Measurements from ENCODE around the gene MB21D2.

MB21D2 gene

GRCh38 chr3:192923731-192924130 lies 6.1 kb upstream of the MB21D2 start:
- Histone ChIP-seq H3K36me3 (ENCODE audit: insufficient read depth, low read length) (no peaks in the 10 kb centered on the region), H3K79me2 (ENCODE audit: control insufficient read depth, insufficient read depth, low read length, unreplicated experiment) (no peaks in the 10 kb centered on the region), H3K4me1 (ENCODE audit: control insufficient read depth, insufficient read depth, low read length, unreplicated experiment) (no peaks in the 10 kb centered on the region), H2AFZ (ENCODE audit: low read length, unreplicated experiment) (no peak overlapping the region), H3K4me3 (ENCODE audit: low read depth, low read length) (no peak overlapping the region), H3K27ac (ENCODE audit: low read depth, low read length) (no peak overlapping the region), H3K27me3 (ENCODE audit: insufficient read depth, low read length) (no peaks in the 10 kb centered on the region)

GRCh38 chr3:192921793-192922192 lies 4.1 kb upstream of the MB21D2 start:
- Histone ChIP-seq H2AFZ (ENCODE audit: low read length, unreplicated experiment) (no peak overlapping the region), H3K4me3 (ENCODE audit: low read depth, low read length) (no peak overlapping the region), H3K4me1 (ENCODE audit: control insufficient read depth, insufficient read depth, low read length, unreplicated experiment) (no peaks in the 10 kb centered on the region), H3K79me2 (ENCODE audit: control insufficient read depth, insufficient read depth, low read length, unreplicated experiment) (no peaks in the 10 kb centered on the region), H3K27ac (ENCODE audit: low read depth, low read length) (no peak overlapping the region), H3K27me3 (ENCODE audit: insufficient read depth, low read length) (no peaks in the 10 kb centered on the region), H3K36me3 (ENCODE audit: insufficient read depth, low read length) (no peaks in the 10 kb centered on the region)

GRCh38 chr3:192920411-192920810 lies 2.8 kb upstream of the MB21D2 start:
- no peaks in the 10 kb centered on the region for H3K27me3 ChIP-seq (ENCODE audit: insufficient read depth, low read length)
- H2AFZ ChIP-seq (ENCODE audit: low read length, unreplicated experiment) = no peak overlapping the region
- no peak overlapping the region for H3K27ac ChIP-seq (ENCODE audit: low read depth, low read length)
- H3K4me1 ChIP-seq (ENCODE audit: control insufficient read depth, insufficient read depth, low read length, unreplicated experiment) = no peaks in the 10 kb centered on the region
- peaks cover 10% of the 10 kb centered on the region for H3K79me2 ChIP-seq (ENCODE audit: control insufficient read depth, insufficient read depth, low read length, unreplicated experiment)
- H3K4me3 ChIP-seq (ENCODE audit: low read depth, low read length) = no peak overlapping the region
- no peaks in the 10 kb centered on the region for H3K36me3 ChIP-seq (ENCODE audit: insufficient read depth, low read length)

- no peaks in the 10 kb centered on the region for H3K27me3 ChIP-seq (ENCODE audit: insufficient read depth, low read length)
- H3K4me1 ChIP-seq (ENCODE audit: control insufficient read depth, insufficient read depth, low read length, unreplicated experiment) = no peaks in the 10 kb centered on the region
- H3K4me3 ChIP-seq (ENCODE audit: low read depth, low read length) = no peak overlapping the region
- no peak overlapping the region for H2AFZ ChIP-seq (ENCODE audit: low read length, unreplicated experiment)
- H3K36me3 ChIP-seq (ENCODE audit: insufficient read depth, low read length) = no peaks in the 10 kb centered on the region
- H3K27ac ChIP-seq (ENCODE audit: low read depth, low read length) = no peak overlapping the region
- H3K79me2 ChIP-seq (ENCODE audit: control insufficient read depth, insufficient read depth, low read length, unreplicated experiment) = peaks cover 13% of the 10 kb centered on the region
Observed at GRCh38 chr3:192919901-192920300, 2.2 kb upstream of the MB21D2 start.

- peak overlapping the region; percentile 99 for H3K4me3 ChIP-seq (ENCODE audit: low read depth, low read length)
Observed at GRCh38 chr3:192918275-192918588, 576 bp upstream of the MB21D2 start.

DNA sequence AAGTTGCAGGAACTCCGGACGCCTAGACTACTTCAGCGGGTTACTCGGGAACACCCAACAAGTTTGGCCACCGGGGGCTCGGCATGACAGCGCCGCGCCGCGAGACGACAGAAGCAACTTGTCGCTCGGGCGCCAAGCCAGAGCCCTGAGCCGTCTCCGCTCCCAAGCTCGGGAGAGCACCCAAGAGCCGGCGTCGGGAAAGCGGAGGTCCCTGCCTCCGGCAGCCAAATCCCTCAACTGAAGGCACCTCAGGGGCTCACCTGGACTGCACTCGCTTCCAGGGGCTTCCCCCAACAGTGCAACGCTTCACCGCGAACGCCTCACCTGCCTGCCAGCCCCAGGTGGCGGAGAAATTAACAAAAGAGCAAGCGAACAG lies 640 bp downstream of the MB21D2 start:
- Histone ChIP-seq H3K36me3 (ENCODE audit: insufficient read depth, low read length) (no peaks in the 10 kb centered on the region), H3K4me3 (ENCODE audit: low read depth, low read length) (peak overlapping the region; percentile 99), H3K4me1 (ENCODE audit: control insufficient read depth, insufficient read depth, low read length, unreplicated experiment) (no peaks in the 10 kb centered on the region), H3K79me2 (ENCODE audit: control insufficient read depth, insufficient read depth, low read length, unreplicated experiment) (peaks cover 22% of the 10 kb centered on the region), H3K27ac (ENCODE audit: low read depth, low read length) (peak overlapping the region; percentile 87), H3K27me3 (ENCODE audit: insufficient read depth, low read length) (no peaks in the 10 kb centered on the region), H2AFZ (ENCODE audit: low read length, unreplicated experiment) (peak overlapping the region; percentile 99)

More at GRCh38 chr3:192918275-192918588, 576 bp upstream of the MB21D2 start:
- Histone ChIP-seq H3K36me3 (ENCODE audit: insufficient read depth, low read length) (no peaks in the 10 kb centered on the region), H3K4me1 (ENCODE audit: control insufficient read depth, insufficient read depth, low read length, unreplicated experiment) (no peaks in the 10 kb centered on the region), H3K79me2 (ENCODE audit: control insufficient read depth, insufficient read depth, low read length, unreplicated experiment) (peaks cover 22% of the 10 kb centered on the region), H3K27me3 (ENCODE audit: insufficient read depth, low read length) (no peaks in the 10 kb centered on the region), H3K27ac (ENCODE audit: low read depth, low read length) (peak overlapping the region; percentile 76), H2AFZ (ENCODE audit: low read length, unreplicated experiment) (peak overlapping the region; percentile 26)

- Histone ChIP-seq H3K4me1 (ENCODE audit: control insufficient read depth, insufficient read depth, low read length, unreplicated experiment) (no peaks in the 10 kb centered on the region), H3K79me2 (ENCODE audit: control insufficient read depth, insufficient read depth, low read length, unreplicated experiment) (peaks cover 22% of the 10 kb centered on the region), H3K4me3 (ENCODE audit: low read depth, low read length) (peak overlapping the region; percentile 99), H2AFZ (ENCODE audit: low read length, unreplicated experiment) (peak overlapping the region; percentile 99), H3K27ac (ENCODE audit: low read depth, low read length) (peak overlapping the region; percentile 87; the same call in 1 of the 2 replicates), H3K36me3 (ENCODE audit: insufficient read depth, low read length) (no peaks in the 10 kb centered on the region), H3K27me3 (ENCODE audit: insufficient read depth, low read length) (no peaks in the 10 kb centered on the region)
Observed at GRCh38 chr3:192916371-192917027, 1.2 kb downstream of the MB21D2 start.

GRCh38 chr3:192915722-192916121 lies 1.9 kb downstream of the MB21D2 start:
- Histone ChIP-seq H2AFZ (ENCODE audit: low read length, unreplicated experiment) (no peak overlapping the region), H3K27me3 (ENCODE audit: insufficient read depth, low read length) (no peaks in the 10 kb centered on the region), H3K27ac (ENCODE audit: low read depth, low read length) (no peak overlapping the region), H3K79me2 (ENCODE audit: control insufficient read depth, insufficient read depth, low read length, unreplicated experiment) (peaks cover 28% of the 10 kb centered on the region), H3K4me3 (ENCODE audit: low read depth, low read length) (no peak overlapping the region), H3K4me1 (ENCODE audit: control insufficient read depth, insufficient read depth, low read length, unreplicated experiment) (no peaks in the 10 kb centered on the region), H3K36me3 (ENCODE audit: insufficient read depth, low read length) (no peaks in the 10 kb centered on the region)

GRCh38 chr3:192915304-192915703 lies 2.4 kb downstream of the MB21D2 start:
- no peak overlapping the region for H2AFZ ChIP-seq (ENCODE audit: low read length, unreplicated experiment)
- peaks cover 28% of the 10 kb centered on the region for H3K79me2 ChIP-seq (ENCODE audit: control insufficient read depth, insufficient read depth, low read length, unreplicated experiment)
- no peaks in the 10 kb centered on the region for H3K27me3 ChIP-seq (ENCODE audit: insufficient read depth, low read length)
- H3K4me3 ChIP-seq (ENCODE audit: low read depth, low read length) = no peak overlapping the region
- no peaks in the 10 kb centered on the region for H3K4me1 ChIP-seq (ENCODE audit: control insufficient read depth, insufficient read depth, low read length, unreplicated experiment)
- H3K27ac ChIP-seq (ENCODE audit: low read depth, low read length) = no peak overlapping the region
- H3K36me3 ChIP-seq (ENCODE audit: insufficient read depth, low read length) = no peaks in the 10 kb centered on the region

DNA sequence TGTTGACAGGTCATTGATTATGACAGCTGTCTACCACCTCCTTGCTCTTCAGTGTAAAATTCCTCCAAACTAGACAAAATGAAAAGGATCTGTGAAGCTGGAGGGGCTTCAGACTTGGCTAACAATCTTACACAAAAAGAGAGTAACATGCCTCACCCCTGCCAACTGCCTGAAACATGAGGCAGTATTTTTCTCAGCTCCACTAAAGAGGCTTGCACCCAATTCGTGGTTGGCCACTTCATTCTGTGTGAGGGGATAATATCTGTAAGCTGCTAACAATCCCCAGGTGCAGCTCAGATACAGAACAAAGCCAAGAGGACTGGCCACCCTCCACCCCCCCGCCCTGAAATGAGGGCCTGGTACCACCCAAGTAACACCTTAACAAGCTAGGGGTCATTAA lies 2.8 kb downstream of the MB21D2 start:
- Histone ChIP-seq H3K36me3 (ENCODE audit: insufficient read depth, low read length) (no peaks in the 10 kb centered on the region), H2AFZ (ENCODE audit: low read length, unreplicated experiment) (no peak overlapping the region), H3K27ac (ENCODE audit: low read depth, low read length) (no peak overlapping the region), H3K27me3 (ENCODE audit: insufficient read depth, low read length) (no peaks in the 10 kb centered on the region), H3K79me2 (ENCODE audit: control insufficient read depth, insufficient read depth, low read length, unreplicated experiment) (peaks cover 28% of the 10 kb centered on the region), H3K4me3 (ENCODE audit: low read depth, low read length) (no peak overlapping the region), H3K4me1 (ENCODE audit: control insufficient read depth, insufficient read depth, low read length, unreplicated experiment) (no peaks in the 10 kb centered on the region)

GRCh38 chr3:192913540-192913939 lies 4.1 kb downstream of the MB21D2 start:
- H2AFZ ChIP-seq (ENCODE audit: low read length, unreplicated experiment) = no peak overlapping the region
- peaks cover 28% of the 10 kb centered on the region for H3K79me2 ChIP-seq (ENCODE audit: control insufficient read depth, insufficient read depth, low read length, unreplicated experiment)
- no peak overlapping the region for H3K4me3 ChIP-seq (ENCODE audit: low read depth, low read length)
- no peaks in the 10 kb centered on the region for H3K36me3 ChIP-seq (ENCODE audit: insufficient read depth, low read length)
- no peak overlapping the region for H3K27ac ChIP-seq (ENCODE audit: low read depth, low read length)
- H3K4me1 ChIP-seq (ENCODE audit: control insufficient read depth, insufficient read depth, low read length, unreplicated experiment) = no peaks in the 10 kb centered on the region
- H3K27me3 ChIP-seq (ENCODE audit: insufficient read depth, low read length) = no peaks in the 10 kb centered on the region

Measured in ACC112 (cell line).